GM18873 (cell line): Measurements from ENCODE around the gene PRKCB.
"Not testable (repeated sequence)": the region's sequence is repeated elsewhere in the genome, so short reads cannot be mapped to it uniquely, and the experiment has no call there.

ENCODE experiments used
- ATAC-seq: cut with Tn5 transposase; IDR thresholded peaks from one replicate; pipeline ENCODE4 v1.9.1; 2021; ENCODE audit warnings: mild to moderate bottlenecking, moderate library complexity, moderate number of reproducible peaks; ENCODE audit not compliant: unreplicated experiment, low FRiP score

Gene PRKCB

GRCh38 chr16:24195221-24195620 lies 359.4 kb downstream of the PRKCB start:
- no peak for ATAC-seq

GRCh38 chr16:24198807-24199533 lies 363.2 kb downstream of the PRKCB start:
- ATAC-seq: no peak

- ATAC-seq: no peak
Observed at GRCh38 chr16:24203675-24204074, 367.9 kb downstream of the PRKCB start.

GRCh38 chr16:24204150-24204665 lies 368.4 kb downstream of the PRKCB start:
- no peak for ATAC-seq

- no peak for ATAC-seq
Observed at GRCh38 chr16:24206926-24207325, 371.1 kb downstream of the PRKCB start.

- ATAC-seq: no peak
Observed at GRCh38 chr16:24208710-24209109, 372.9 kb downstream of the PRKCB start.

GRCh38 chr16:24214992-24215391 lies 379.2 kb downstream of the PRKCB start:
- no peak for ATAC-seq

GRCh38 chr16:24216961-24217360 lies 381.2 kb downstream of the PRKCB start:
- no peak for ATAC-seq

- no peak for ATAC-seq
Observed at GRCh38 chr16:24217461-24217860, 381.7 kb downstream of the PRKCB start.

GRCh38 chr16:24218299-24218698 lies 382.5 kb downstream of the PRKCB start:
- ATAC-seq: no peak

GRCh38 chr16:24221219-24221618 lies 385.4 kb downstream of the PRKCB start:
- ATAC-seq: no peak

GRCh38 chr16:24228514-24228913 lies 392.7 kb downstream of the PRKCB start:
- ATAC-seq: no peak

- ATAC-seq: no peak
Observed at GRCh38 chr16:24232936-24233335, 397.2 kb downstream of the PRKCB start.

GRCh38 chr16:24234737-24235136 lies 399.0 kb downstream of the PRKCB start:
- ATAC-seq: no peak

GRCh38 chr16:24235806-24236205 lies 400.0 kb downstream of the PRKCB start:
- ATAC-seq: no peak

- not testable (repeated sequence) for ATAC-seq
Observed at GRCh38 chr16:24238846-24239245, 403.1 kb downstream of the PRKCB start.

GRCh38 chr16:24246911-24247607 lies 411.3 kb downstream of the PRKCB start:
- ATAC-seq: no peak

GRCh38 chr16:24253192-24253591 lies 417.4 kb downstream of the PRKCB start:
- no peak for ATAC-seq

- no peak for ATAC-seq
Observed at GRCh38 chr16:24255456-24256371, 419.9 kb downstream of the PRKCB start, which contains the start of gene CACNG3. Gene CACNG3, plus strand, starts transcription at chr16:24256335. Its CDS starts 420 bp downstream, at chr16:24256755.

GRCh38 chr16:24257958-24258357 lies 422.2 kb downstream of the PRKCB start:
- no peak for ATAC-seq

- no peak for ATAC-seq
Observed at GRCh38 chr16:24258791-24259190, 423.0 kb downstream of the PRKCB start.
